ENCODE measurements around the gene CD96.

The CD96 gene

DNA sequence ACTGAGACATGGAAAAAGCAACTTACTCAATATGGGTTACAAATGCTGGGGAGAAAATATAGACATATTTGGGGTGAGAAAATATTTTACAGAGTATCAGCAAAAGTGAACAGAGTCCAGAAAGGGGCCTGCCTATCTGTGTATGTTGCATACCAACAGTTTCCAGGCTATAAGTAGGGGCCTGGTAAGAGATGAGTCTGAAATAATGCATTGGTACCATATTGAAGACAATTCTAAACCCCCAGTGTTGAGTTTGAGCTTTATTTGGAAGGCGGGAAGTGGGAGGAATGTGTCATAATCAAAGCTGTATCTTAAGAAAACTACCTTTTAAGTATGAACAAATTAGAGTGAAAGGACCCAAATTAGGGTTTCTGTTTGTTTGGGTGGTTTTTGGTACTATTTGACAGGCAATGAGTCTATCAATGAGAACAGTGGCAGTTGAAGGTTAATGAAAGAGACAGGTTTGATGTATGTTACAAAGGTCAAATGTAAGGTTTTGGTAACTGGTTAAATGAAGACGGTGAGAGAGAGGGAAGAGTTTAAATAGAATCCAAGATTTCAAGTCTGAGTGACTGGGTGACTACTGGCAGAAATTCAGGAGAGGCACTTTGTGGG lies 159.4 kb downstream of the CD96 start:
- no peaks in the 10 kb centered on the region for H3K4me1 ChIP-seq (ENCODE audit: control insufficient read depth in 1 of 2, insufficient read depth in 2 of 2, low read length in 2 of 2)
- no peaks in the 10 kb centered on the region for H3K36me3 ChIP-seq (ENCODE audit: control insufficient read depth in 1 of 2, insufficient read depth in 2 of 2, low read length in 2 of 2)
- no peak overlapping the region for H3K27ac ChIP-seq (ENCODE audit: low read depth, low read length)

More for the DNA sequence above, 159.4 kb downstream of the CD96 start:
- H3K4me3 ChIP-seq (ENCODE audit: low read depth in 1 of 2, low read length in 2 of 2): no peak overlapping the region
- H3K27me3 ChIP-seq (ENCODE audit: control insufficient read depth in 1 of 2, insufficient read depth in 2 of 2, low read length in 2 of 2): no peaks in the 10 kb centered on the region
- no peaks in the 10 kb centered on the region for H3K9me3 ChIP-seq (ENCODE audit: control insufficient read depth in 1 of 2, low read length in 2 of 2)
- H3K9ac ChIP-seq (ENCODE audit: low read depth in 1 of 2, low read length in 2 of 2): no peak overlapping the region
